Epidermal melanocyte (primary cell): ENCODE results near the gene UBE2D1.

Experiments used
- DNase-seq: peaks from one replicate; pipeline ENCODE4 v3.0.0; 2011; ENCODE audit warnings: low spot score; ENCODE audit not compliant: insufficient read length

The UBE2D1 gene

DNA sequence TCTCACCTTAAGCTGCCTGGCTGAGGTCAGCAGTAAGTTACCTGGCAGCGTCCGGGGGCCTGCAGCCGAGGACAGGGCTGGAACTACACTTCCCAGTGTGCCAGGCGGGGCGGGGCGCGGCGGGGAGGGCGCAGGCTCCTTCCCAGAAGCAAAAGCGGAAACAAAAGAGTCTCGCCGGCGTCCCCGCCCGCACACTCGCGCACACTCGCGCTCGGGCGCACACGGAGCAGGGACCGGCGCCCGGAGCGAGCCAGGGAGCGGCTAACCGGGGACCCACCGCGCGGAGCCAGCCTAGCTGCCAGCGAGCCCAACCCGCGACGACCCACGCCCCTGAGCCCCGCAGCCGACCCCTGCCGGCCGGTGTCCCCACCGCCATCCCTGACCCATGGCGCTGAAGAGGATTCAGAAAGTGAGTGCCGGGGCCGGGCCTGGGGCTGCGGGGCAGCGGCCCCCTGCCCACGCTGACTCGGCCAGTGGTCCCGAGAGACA is at the start of gene UBE2D1:
UBE2D1 (plus strand) TSS at position 190 of the 489 bp plus-strand sequence; CDS start at position 386, 196 bp downstream.
- peak; percentile 67 for DNase-seq

DNA sequence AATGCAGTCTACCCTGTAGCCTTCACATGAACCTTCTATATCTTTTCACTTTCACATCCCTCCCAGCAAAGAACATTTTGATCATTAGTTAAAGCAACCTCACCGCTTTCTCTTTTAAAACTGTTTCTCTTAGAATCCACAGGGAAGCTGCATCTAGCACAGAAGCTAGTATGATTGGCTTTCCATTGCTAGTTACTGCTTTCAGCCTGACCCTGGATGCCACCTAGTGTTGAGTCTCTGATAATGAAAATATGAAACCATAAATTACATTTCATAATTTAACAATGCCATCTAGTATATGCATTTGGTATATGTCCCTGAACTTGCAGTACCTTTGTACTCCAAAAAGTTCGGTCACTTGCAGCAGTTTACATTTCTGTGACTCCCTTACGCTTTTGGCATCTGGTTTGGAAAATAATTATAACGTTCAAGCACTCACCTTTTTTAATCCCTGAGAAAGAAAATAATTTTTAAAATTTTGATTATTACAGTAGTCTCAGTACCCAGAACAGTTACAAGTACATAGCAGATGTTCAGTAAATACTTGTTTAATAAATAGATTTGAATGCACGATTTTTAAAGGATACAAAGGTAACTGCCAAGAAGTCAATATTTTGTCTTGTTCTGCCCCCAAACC is 43.1 kb upstream of the UBE2D1 start:
- peak; percentile 32 for DNase-seq

DNA sequence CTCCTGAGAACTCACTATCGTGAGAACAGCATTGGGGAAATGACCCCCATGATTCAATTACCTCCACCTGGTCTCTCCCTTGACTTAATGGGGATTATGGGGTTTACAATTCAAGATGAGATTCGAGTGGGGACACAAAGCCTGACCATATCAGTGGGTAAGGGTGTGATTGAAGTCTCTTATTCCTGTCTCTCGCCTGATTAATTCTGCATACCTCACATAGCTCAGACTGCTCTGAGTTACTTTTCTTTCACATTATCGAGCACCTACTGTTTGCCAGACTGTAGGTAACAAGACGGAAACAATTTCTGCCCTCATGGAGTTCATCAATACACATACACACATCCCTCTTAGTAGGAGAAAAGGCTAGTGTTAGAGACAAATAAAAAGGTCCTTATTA is 40.8 kb upstream of the UBE2D1 start:
- DNase-seq, result no peak

DNA sequence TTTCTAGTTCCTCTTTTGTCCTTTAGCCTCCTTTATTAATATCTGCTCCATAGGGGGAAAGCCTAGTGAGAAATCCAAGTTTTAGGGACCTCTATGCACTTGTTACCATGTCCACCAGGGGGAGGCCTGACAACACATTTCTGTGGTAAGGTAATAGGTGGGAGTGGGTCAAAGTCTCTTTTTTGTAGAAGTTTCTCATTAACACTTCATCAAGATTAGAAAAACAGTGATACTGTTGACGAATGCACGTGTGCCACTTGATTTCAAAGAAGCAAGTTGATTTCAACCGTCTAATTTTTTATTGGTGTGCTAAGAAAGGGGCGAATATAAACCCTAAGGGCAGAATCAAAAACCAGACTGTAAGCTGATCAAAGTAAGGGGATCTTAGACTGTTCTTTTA is 35.2 kb upstream of the UBE2D1 start:
- peak; percentile 69 for DNase-seq

DNA sequence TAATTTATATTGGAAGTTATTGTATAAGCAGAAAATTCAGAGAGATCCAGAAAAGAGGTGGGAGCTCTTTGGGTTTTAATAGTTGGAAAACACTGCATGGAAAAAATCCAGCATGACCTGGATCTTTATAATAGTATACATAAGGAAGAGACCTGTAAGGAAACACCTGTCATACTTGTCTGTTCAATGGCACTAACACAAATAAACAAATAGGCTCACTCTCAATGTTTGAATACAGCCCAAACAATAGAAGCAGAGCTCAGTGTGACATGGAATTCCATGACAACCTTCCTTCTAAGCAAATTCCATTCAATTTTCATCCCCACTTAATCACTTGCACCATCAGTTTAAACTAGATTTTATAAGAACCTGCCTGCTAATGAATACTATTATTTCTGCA is 34.1 kb upstream of the UBE2D1 start:
- DNase-seq, result no peak

DNA sequence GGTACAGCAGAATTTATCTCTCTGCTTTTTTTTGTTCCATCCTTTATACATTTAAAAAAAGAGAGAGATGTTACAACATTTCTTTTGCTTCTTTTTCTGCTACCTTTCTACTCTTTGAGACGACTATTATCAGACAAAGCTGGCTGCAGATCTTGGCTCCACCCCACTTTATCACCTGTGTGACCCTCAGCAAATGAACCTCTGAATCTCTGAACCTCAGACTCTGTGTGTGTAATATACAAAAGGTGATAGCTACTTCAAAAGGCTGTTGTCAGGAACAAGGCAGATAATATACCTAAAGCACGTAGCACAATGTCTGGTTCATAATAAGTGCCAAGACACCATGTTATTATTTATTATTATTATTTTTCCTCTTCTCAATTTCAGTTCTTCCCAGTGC is 32.6 kb upstream of the UBE2D1 start:
- no peak for DNase-seq

DNA sequence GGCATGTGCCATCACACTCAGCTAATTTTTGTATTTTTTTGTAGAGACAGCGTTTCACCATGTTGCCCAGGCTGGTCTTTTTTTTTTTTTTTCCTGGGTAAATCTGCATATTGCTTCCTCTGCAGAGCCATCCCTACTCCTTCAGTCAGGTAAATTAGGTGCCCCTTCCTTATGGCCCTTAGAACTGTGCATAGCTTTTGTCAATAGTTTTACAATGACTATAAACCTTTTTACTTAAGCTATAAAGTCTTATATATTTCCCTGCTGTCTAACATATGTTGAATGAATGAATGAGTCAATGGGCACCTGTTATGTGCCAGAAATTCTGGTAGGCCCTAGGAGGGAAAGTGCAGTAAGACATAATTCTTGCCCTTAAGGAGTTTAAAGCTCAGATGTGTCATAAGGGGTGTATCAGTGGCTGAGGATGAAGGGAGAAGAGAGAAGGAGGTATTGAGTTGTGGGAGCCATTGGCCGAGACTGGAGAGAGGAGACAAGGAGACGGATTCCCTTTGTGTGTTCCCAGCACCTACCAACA is 30.6 kb upstream of the UBE2D1 start:
- DNase-seq, result no peak

DNA sequence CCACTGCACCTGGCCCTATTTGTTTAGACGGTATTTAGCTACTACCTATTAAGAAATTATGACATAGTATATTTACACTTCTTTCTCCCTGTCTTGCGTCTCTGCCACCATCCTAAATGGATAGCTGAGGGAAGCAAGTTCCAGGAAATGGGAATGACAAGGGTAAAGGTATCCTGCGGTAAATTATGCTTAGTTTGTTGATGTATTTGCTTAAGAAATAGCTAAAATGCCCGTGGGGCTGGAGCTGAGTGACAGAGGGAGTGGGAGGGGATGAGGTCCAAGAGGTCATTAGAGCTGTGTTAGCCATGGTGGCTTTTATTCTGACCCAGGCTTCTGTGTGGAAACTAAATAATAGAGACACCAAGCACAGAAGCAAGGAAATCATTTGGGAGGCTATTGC is 29.0 kb upstream of the UBE2D1 start:
- DNase-seq, result no peak

DNA sequence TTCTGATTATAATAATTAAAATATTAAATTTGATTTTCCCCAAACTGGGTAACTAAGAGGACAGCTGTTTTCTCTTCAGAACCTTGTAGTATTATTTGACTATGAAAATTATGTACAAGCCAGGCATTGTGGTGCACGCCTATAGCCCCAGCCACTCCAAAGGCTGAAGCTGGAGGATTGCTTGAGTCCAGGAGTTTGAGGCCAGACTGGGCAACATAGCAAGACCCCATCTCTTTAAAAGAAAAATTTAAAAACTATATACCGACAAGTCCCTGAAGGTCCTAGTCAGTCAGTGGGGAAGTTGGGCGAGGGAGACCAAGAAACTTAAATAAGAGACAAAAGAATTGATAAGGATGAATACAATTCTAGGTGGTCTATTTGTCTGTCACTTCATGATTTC is 27.1 kb upstream of the UBE2D1 start:
- DNase-seq, result no peak

DNA sequence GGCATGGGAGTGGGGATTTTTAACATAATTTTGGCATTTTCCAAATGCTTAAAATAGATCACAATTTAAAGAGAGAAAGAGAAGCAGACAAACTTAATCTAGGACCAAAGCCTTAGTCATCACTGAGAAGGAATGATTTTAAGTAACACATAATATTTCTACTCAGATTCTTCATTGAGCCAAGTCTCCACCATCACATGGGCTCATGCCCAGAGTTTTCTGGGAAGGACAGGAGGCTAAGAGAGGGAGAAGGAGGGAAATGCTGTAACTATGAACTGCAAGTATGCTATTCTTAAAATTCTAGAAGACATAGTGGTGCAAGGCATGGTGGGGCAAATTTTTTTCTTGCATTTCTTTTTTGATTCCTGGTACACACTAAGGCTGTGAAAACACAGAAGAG is 23.8 kb upstream of the UBE2D1 start:
- DNase-seq, result no peak

DNA sequence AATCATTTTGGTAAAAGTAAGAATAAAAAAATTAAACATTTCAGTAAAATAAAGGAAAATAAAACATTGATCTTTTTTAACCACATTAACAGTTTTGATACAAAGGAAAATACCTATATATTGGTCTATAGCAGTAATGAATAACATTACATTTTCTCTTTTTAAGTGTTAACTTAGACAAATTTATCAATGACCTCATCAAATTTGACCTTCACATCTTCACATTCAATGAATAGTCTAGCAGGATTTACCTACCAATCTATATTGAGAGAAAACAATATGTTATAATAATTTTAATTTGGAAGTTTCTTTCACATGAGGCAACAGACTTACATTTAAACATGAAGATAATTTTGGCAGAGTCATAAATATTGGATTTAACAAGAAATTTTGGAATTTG is 17.9 kb upstream of the UBE2D1 start:
- no peak for DNase-seq

DNA sequence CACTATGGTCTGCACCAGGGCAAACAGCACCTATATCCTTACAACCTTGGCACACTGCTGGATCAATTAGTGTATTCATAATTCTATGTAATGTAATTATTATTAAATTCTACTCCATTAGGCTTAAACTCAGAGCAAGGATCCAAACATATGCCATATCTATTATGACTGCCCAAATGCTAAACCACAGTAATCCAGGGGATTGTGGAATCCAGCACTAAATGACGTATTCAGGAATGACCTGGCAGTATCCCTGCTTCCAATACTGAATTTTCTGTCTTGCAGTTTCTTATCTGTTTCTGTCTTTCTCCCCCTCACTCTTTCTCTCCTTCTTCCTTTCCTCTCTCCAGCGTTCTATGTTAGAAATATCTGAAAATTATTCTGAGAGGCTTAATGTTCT is 16.5 kb upstream of the UBE2D1 start:
- no peak for DNase-seq

DNA sequence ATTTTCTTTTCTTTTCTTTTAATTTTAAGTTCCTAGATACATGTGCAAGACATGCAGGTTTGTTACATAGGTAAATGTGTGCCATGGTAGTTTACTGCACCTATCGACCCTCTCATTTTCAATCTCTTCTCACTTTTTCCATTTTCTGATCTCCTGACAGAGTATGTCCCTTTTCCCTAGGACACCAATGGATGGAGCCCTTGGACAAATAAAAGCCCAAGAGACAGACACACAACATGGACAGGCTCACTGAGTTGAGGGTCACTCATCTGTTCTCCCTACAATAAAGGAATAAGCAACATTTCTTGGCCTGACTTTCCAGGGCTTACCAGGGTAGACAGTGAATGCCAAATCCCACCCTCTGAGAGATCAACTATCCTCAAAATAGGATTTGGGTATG is 15.2 kb upstream of the UBE2D1 start:
- DNase-seq, result no peak

DNA sequence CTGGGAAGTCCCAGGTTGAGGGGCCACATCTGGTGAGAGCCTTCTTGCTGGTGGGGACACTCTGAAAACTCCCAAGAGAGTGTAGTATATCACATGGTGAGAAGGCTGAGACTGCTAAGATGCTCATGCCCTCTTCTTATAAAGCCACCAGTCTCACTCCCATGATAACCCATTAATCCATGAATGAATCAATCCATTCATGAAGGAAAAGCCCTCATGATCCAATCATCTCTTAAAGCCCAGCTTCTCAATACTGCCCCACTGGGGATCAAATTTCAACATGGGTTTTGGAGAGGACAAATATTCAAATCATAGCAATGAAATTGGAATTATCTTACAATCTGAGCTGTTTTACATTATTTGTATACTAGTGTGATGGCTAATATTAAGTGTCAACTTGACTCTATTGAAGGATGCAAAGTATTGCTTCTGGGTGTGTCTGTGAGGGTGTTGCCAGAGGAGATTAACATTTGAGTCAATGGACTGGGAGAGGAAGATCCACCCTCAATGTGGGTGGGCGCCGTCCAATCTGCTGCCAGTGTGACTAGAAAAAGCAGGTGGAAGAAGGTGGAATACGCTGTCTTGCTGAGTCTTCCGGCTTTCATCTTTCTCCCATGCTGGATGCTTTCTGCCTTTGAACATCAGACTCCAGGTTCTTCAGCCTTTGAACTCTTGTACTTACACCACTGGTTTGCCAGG is 14.3 kb upstream of the UBE2D1 start:
- no peak for DNase-seq

DNA sequence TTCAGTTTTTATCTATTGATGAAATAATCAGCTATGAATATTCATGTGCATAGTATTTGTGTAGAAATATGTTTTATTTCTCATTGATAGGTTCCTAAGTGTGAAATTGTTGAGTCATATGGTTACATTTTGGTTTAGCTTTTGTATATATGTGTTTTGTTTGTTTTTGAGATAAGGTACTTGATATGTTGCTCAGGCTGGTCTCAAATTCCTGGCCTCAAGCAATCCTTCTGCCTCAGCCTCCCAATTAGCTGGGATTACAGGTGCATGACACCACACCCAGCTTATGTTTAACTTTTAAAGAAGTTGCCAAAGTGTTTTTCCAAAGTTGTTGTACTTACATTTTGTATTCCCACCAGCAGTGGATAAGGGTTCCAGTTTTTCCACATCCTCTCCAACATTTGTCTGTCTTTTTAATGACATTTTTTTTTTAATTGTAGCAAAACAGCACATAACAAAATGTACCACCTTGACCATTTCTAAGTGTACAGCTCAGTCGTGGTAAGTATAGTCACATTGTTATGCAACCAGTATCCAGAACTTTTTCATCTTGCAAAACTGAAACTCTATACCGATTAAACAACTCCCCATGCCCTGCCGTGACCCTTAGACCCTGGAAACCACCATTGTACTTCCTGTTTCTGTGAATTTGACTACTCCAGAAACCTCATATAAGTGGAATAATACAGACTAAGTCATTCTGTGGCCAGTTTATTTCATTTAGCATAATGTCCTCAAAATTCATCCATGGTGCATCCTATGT is 12.6 kb upstream of the UBE2D1 start:
- no peak for DNase-seq

DNA sequence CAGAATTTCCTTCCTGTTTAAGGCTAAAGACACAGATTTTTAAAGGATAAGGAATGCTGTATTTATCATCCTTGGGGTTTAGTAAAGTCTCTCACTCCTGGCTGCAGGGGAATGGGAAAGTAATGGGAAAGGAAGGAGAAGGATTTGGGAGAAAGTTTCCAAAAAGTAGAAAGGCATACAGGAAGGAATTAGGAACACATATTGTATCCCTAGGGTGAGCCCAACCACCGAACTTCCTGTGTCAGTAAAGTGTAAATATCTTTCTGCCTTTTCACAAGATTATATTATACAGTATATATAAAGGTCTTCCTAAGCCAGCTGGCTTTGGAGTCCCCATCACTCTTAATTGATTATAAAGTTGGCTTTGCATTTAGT is 12.0 kb upstream of the UBE2D1 start:
- DNase-seq, result no peak

DNA sequence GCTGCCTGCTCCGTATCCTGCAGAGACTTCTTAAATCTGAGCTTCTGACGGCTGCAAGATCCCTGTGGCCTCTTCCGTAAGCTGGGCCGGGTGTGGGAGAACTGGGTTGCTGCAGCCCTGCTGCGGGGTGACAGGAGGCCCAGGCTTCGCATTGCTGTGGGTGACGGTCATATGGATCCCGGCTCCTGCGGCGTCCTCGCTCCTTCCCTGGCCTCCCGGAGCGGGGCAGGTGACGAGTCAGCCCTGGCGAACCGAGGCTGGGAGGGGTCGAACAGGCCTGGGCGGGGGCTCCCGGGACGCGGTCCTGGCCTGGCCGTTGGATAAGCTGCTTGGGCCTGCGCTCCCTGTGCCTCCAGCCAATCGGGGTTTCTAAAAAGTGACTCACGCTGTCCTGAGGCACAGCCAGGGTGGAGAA is 7.8 kb upstream of the UBE2D1 start:
- no peak for DNase-seq

DNA sequence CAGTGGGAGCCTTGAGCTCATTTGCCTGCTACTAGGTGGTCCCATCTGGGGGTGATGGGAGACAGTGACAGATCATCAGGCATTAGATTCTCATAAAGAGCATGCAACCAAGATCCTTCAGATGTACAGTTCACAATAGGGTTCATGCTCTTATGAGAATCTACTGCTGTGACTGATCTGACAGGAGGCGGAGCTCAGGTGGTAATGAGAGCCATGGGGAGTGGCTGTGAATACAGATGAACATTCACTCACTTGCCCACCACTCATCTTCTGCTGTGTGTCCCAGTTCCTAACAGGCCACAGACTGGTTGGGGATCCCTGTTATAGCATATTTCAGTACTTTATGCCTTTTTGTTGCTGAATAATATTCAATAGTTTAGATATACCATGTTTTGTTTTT is 6.6 kb upstream of the UBE2D1 start:
- DNase-seq, result no peak

DNA sequence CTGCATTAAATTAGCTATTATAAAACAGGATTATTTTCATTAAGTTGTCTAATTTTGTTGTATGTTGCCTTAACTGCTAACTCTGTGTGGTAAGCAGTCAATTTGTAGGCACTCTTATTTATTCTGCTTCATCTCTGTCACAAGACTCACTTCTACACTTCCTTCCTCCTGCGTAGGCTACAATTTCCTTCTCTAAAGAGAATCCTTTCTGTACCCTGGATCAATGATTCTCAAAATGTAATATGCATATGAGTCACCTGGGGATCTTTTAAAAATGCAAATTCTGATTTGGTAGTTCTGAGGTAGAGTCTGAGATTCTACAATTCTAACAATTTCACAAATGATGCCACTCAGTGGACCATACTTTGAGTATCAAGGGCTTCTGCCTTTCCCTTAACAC is 4.4 kb upstream of the UBE2D1 start:
- no peak for DNase-seq

DNA sequence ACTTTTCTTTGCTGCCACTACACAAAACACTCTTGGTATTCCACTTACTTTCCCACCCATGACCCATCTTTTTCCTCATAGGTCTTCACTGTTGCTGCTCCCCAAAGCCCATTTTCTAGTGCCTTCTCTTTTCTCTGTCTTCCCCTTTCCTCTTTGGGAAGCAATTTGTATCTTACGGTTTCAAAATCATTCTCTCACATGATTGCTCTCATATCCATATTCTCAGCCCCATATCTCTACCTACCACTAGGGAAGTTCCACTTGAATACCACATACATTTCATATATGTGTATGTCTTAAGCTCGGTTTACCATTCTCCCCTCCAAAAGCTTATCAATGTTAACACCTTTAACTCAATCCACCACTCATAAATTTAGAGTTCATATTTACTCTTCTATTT is 3.2 kb upstream of the UBE2D1 start:
- no peak for DNase-seq

DNA sequence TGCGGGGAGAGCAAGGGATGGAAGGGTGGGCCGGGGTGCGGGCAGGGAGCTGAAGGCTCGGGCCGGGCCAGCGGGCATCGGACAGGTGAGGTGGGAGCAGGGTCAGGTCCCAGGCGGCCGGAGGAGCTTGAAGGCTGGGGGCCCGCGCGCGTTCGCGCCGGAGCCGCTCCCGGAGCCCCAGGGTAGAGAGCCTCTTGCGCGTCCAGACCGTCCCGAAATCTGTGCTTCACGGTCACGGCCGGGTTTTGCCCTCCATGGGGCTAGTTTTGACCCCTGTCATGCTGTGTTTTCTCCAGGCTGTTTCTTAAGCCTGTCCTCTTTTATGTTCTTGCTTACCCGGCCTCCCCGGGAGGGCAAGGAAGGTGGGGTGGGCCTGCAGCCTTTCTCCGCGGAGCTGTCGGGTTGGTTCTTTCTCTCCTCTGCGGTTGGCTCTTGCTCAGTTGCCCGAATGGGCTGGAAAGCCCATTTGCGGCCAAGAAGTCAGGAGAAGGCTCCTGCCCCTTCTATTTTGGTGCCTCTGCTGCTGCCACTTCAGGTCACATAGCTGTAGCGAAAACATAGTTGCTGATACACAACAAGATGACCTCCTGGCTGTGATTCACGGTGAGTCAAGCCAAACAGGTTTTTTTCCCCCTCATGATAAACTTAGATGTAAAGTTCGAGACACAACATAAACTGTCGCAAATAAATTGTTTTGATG is 650 bp downstream of the UBE2D1 start:
- DNase-seq, result no peak

DNA sequence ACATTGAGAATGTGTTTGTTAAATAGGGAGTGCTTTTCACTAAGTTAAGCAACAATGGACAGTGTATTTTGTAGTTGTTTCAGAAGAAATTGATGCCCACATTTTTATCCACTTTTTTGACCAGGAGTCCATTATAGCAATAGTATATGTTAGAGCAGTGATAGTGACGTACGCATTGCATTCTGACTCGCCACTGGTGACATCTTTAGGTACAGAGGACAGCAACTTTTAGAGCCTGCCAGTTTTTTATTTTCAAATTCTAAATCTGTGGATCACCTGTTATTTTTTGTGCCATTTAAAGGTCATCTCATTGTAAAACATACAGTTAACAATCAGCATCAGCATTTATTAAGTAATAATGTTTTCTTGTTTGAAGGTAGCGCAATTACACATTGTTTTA is 1.4 kb downstream of the UBE2D1 start:
- no peak for DNase-seq
